Panc1 (cell line): ENCODE data around the gene CORO2B. TPM values are rescaled to one million over a fixed set of nuclear protein-coding genes. Genes with fewer than 3 reads are reported as not detected.

ENCODE experiments used
- ATAC-seq: fragments of 200-7000 bp; cut with Tn5 transposase; 2 replicates; pipeline ENCODE4 v1.9.1; 2020; ENCODE audit warnings: mild to moderate bottlenecking, moderate library complexity
- BruUV-seq: library from RNA; stranded (reverse); fragments of 400-500 nt; replicated peaks from 2 replicates; lab custom pipeline; 2021; lab: Mats Ljungman, UMichigan
- CTCF ChIA-PET: fragments of 300-600 bp; sonication (Branson Sonifier 250); formaldehyde crosslinking; loops from one replicate; lab custom pipeline; 2022; ENCODE audit warnings: antibody characterized with exemption; lab: Charles Lee
- POLR2A ChIA-PET: fragments of 300-600 bp; sonication (Branson Sonifier 250); formaldehyde crosslinking; loops from one replicate; lab custom pipeline; 2022; ENCODE audit warnings: antibody characterized with exemption; lab: Charles Lee
- DNase-seq: peaks from one replicate; pipeline ENCODE4 v3.0.0-alpha.2; 2010; ENCODE audit warnings: low read depth, low spot score
- H3K27ac ChIP-seq: 2 replicates; pipeline ENCODE4 v1.5.1; 2011; ENCODE audit warnings: mild to moderate bottlenecking, low read length, inconsistent platforms
- H3K27me3 ChIP-seq: fragments of 200-500 bp; sonication (Bioruptor generic); 2 replicates; pipeline ENCODE4 v1.6.0; 2014; ENCODE audit warnings: low read length, inconsistent platforms; ENCODE audit not compliant: control insufficient read depth, insufficient read depth
- H3K36me3 ChIP-seq: fragments of 200-500 bp; sonication (Bioruptor generic); 2 replicates; pipeline ENCODE4 v1.5.1; 2014; ENCODE audit warnings: inconsistent platforms, mild to moderate bottlenecking, low read length, moderate library complexity; ENCODE audit not compliant: control insufficient read depth, insufficient read depth
- H3K4me1 ChIP-seq: 2 replicates; pipeline ENCODE4 v1.5.1; 2011; ENCODE audit warnings: inconsistent platforms, mild to moderate bottlenecking, low read length, moderate library complexity; ENCODE audit not compliant: control insufficient read depth, insufficient read depth
- H3K4me3 ChIP-seq, 2 experiments: 2 replicates each; pipeline ENCODE4 v1.5.1; 2011 to 2012; ENCODE audit warnings: low read depth in 2 of 2, low read length in 2 of 2, mild to moderate bottlenecking in 2 of 2, inconsistent platforms in 1 of 2, moderate library complexity in 1 of 2
- H3K9me3 ChIP-seq: fragments of 200-500 bp; sonication (Bioruptor generic); 2 replicates; pipeline ENCODE4 v1.5.1; 2014; ENCODE audit warnings: low read depth, mild to moderate bottlenecking, inconsistent platforms, low read length, moderate library complexity; ENCODE audit not compliant: control insufficient read depth, insufficient read depth
- POLR2AphosphoS5 ChIP-seq: IDR thresholded peaks from 2 replicates; pipeline ENCODE4 v1.6.1; 2012; ENCODE audit warnings: mild to moderate bottlenecking, low read depth, low read length, moderate library complexity
- SIN3A ChIP-seq: IDR thresholded peaks from 2 replicates; pipeline ENCODE4 v1.6.1; 2012; ENCODE audit warnings: low read depth, mild to moderate bottlenecking, low read length, moderate library complexity, borderline replicate concordance; ENCODE audit not compliant: insufficient read depth
- TCF7L2 ChIP-seq: IDR thresholded peaks from 2 replicates; pipeline ENCODE4 v1.6.1; 2011; ENCODE audit warnings: mild to moderate bottlenecking, low read depth, low read length, inconsistent platforms
- in situ Hi-C: cut with HindIII; loops from 2 replicates; pipeline ENCODE4 v1.10.0; 2016; ENCODE audit warnings: low sequenced_read_pairs, low pct_unique_long_range_greater_than_20kb
- intact Hi-C: fragments of 100-400 bp; cut with micrococcal nuclease; formaldehyde crosslinking; loops from one replicate; pipeline ENCODE4 v1.10.0; 2022; ENCODE audit not compliant: unreplicated experiment
- total RNA-seq: library from RNA; stranded (reverse); gene quantifications from one replicate; pipeline ENCODE4 v1.2.1, GENCODE V29; 2021; ENCODE audit not compliant: unreplicated experiment
- TF ChIP-seq, protein P1 (sequence below): fragments of 450-650 bp; IDR thresholded peaks from 2 replicates; pipeline ENCODE4 v1.5.1; 2017; ENCODE audit warnings: mild to moderate bottlenecking
- TF ChIP-seq, protein P2 (sequence below), 2 experiments: IDR thresholded peaks; 2 replicates each; pipeline ENCODE4 v1.6.1; 2011 to 2012; ENCODE audit warnings: low read depth in 2 of 2, control low read depth in 1 of 2, low read length in 1 of 2, mild to moderate bottlenecking in 1 of 2, moderate library complexity in 1 of 2; ENCODE audit not compliant: insufficient read depth in 1 of 2

The CORO2B gene
- total RNA-seq, 1 experiment from 2014 or later, result 0.36 TPM

DNA sequence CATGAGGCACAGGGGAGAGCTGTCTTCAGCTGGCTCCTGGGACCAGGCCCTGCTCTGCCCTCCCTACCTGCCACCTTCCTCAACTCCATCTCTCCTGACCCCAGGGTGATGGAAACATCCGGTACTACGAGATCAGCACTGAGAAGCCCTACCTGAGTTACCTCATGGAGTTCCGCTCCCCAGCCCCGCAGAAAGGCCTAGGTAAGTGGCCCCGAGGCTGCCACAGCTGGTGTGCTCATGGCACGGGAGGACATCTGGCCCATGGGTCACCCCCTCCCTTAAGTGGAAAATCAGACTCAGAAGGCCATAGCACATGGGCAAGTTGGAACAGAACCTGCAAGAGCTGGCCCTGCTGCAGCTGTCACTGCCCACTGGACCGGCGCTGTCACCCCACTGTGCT, 136.3 kb downstream of the CORO2B start:
- H3K9me3 ChIP-seq, result no peaks in the 10 kb centered on the region
- TF ChIP-seq, protein P1, sequence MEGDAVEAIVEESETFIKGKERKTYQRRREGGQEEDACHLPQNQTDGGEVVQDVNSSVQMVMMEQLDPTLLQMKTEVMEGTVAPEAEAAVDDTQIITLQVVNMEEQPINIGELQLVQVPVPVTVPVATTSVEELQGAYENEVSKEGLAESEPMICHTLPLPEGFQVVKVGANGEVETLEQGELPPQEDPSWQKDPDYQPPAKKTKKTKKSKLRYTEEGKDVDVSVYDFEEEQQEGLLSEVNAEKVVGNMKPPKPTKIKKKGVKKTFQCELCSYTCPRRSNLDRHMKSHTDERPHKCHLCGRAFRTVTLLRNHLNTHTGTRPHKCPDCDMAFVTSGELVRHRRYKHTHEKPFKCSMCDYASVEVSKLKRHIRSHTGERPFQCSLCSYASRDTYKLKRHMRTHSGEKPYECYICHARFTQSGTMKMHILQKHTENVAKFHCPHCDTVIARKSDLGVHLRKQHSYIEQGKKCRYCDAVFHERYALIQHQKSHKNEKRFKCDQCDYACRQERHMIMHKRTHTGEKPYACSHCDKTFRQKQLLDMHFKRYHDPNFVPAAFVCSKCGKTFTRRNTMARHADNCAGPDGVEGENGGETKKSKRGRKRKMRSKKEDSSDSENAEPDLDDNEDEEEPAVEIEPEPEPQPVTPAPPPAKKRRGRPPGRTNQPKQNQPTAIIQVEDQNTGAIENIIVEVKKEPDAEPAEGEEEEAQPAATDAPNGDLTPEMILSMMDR, result no peak
- TF ChIP-seq, protein P2, sequence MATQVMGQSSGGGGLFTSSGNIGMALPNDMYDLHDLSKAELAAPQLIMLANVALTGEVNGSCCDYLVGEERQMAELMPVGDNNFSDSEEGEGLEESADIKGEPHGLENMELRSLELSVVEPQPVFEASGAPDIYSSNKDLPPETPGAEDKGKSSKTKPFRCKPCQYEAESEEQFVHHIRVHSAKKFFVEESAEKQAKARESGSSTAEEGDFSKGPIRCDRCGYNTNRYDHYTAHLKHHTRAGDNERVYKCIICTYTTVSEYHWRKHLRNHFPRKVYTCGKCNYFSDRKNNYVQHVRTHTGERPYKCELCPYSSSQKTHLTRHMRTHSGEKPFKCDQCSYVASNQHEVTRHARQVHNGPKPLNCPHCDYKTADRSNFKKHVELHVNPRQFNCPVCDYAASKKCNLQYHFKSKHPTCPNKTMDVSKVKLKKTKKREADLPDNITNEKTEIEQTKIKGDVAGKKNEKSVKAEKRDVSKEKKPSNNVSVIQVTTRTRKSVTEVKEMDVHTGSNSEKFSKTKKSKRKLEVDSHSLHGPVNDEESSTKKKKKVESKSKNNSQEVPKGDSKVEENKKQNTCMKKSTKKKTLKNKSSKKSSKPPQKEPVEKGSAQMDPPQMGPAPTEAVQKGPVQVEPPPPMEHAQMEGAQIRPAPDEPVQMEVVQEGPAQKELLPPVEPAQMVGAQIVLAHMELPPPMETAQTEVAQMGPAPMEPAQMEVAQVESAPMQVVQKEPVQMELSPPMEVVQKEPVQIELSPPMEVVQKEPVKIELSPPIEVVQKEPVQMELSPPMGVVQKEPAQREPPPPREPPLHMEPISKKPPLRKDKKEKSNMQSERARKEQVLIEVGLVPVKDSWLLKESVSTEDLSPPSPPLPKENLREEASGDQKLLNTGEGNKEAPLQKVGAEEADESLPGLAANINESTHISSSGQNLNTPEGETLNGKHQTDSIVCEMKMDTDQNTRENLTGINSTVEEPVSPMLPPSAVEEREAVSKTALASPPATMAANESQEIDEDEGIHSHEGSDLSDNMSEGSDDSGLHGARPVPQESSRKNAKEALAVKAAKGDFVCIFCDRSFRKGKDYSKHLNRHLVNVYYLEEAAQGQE (IDR thresholded peaks at IDR 0.05; ENCODE audit: insufficient read depth in 1 of 2, low read depth in 2 of 2, low read length in 1 of 2), result no peak
- TF ChIP-seq TCF7L2, result no peak
- TF ChIP-seq POLR2AphosphoS5, result no peak
- no peak for TF ChIP-seq SIN3A
- DNase-seq (no peak), ATAC-seq (no peak)
- no peak overlapping the region for H3K4me3 ChIP-seq
- ChIA-PET CTCF (no interaction called here), POLR2A (no interaction called here)
- no peaks in the 10 kb centered on the region for H3K36me3 ChIP-seq
- intact Hi-C loops, result no loop called here
- no peak overlapping the region for H3K27ac ChIP-seq
- H3K4me1 ChIP-seq, result no peaks in the 10 kb centered on the region
- BruUV-seq, result no TSS peak
- H3K27me3 ChIP-seq, result no peaks in the 10 kb centered on the region
- in situ Hi-C loops, result no loop called here

GRCh38 chr15:68717951-68718350, 139.2 kb downstream of the CORO2B start:
- H3K9me3 ChIP-seq, result no peaks in the 10 kb centered on the region
- no peak overlapping the region for H3K4me3 ChIP-seq
- H3K4me1 ChIP-seq, result no peaks in the 10 kb centered on the region
- ATAC-seq, result no peak
- no peak overlapping the region for H3K27ac ChIP-seq
- ChIA-PET POLR2A (no interaction called here), CTCF (no interaction called here)
- no peak for DNase-seq
- H3K36me3 ChIP-seq, result no peaks in the 10 kb centered on the region
- no TSS peak for BruUV-seq
- intact Hi-C loops, result no loop called here
- no peaks in the 10 kb centered on the region for H3K27me3 ChIP-seq
- no peak for TF ChIP-seq TCF7L2
- no peak for TF ChIP-seq POLR2AphosphoS5
- TF ChIP-seq, protein P1, result no peak
- no peak for TF ChIP-seq SIN3A
- TF ChIP-seq, protein P2 (IDR thresholded peaks at IDR 0.05; ENCODE audit: insufficient read depth in 1 of 2, low read depth in 2 of 2, low read length in 1 of 2), result no peak
- in situ Hi-C loops, result no loop called here
